HG03520 (cell line): ENCODE data around the gene ASF1B.

Source experiments
- ATAC-seq: cut with Tn5 transposase; IDR thresholded peaks from one replicate; pipeline ENCODE4 v1.9.1; 2021; ENCODE audit warnings: mild to moderate bottlenecking, moderate library complexity; ENCODE audit not compliant: unreplicated experiment

Gene ASF1B

DNA sequence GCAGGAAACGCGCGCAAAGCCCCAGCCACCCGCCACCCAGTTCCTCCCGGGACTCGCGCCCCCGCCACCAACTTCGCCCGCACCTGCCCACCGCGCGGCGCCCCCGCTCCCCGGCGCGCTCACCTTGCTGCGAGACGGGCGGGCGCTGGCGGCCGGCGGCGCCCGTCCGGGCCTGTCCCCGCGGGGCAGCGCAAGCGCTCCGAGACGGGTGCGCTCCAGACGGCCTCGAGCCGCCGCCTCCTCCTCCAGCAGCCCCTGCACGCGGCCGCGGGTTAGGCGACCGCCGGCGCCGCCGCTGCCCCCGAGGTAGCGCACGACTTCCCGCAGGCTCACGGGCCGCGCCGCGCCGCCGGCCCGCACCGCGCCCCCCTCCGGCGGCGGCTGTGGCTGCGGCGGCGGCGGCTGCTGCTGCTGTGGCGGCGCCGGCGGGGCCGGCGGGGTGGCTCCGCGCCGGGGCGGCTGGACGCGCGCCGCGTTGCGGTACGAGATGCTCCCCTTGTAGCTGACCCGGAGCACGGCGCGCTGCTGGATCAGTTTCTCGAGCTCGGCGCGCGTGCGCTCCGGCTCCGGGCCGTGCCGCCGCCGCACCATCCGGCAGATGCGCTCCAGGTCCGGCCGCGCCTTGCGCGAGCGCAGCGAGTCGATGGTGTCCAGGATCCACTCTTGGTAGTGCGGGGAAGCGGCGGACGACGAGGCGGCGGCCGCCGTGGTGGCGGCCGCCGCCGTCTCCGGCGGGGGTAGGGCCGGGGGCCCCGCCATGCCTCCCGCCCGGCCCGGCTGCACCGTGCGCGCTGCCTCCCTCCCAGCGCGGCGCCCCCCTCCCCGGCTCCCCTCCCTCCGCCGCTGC, 46.5 kb downstream of the ASF1B start:
- ATAC-seq = no peak

DNA sequence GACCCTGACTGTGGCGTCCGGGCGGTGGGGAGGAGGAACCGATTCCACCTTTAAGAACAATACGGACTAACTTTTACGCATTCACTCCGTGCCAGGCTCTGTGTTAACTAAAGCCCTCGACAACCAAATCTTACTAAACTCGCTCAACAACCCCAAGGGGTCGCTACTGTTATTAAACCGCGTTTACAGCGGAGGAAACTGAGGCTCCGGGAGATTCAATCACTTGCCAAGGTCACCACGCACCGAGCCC, 47.1 kb downstream of the ASF1B start:
- no peak for ATAC-seq

DNA sequence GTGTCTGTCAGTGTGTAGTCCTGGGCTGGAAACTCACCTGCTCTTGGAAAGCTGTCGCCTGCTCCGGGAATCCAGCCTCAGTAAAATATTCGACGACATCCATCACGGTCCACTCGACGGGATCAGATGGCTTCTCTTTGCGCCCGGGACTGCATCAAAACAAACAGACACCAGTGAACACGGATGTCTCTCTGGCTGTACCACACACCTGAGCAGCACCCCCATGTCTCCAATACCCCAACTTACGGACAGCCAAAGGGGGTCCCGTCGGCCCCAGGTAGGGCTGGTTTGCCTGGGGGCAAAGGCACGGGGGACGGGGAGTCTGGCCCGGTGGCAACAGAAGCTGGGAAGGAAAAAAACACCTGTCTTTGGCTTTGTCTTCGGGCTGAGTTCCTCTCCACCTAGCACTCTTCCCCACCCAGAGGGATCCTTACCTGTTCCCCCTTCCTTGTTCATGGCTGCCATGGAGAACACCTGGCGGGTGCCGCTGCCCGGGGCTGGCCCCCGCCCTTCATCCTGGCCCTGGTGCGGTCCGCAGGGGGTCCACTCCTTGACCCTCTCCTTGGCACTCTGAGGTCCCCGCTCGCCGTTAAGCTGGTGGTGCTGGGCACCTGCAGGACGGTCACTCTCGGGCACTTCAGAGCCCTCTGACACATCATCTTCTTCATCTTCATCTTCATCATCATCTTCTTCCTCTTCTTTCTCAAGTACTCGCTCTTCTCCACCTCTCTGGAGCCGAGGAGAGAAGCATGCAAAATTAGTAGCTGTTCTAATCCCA, 47.6 kb downstream of the ASF1B start:
- no peak for ATAC-seq

DNA sequence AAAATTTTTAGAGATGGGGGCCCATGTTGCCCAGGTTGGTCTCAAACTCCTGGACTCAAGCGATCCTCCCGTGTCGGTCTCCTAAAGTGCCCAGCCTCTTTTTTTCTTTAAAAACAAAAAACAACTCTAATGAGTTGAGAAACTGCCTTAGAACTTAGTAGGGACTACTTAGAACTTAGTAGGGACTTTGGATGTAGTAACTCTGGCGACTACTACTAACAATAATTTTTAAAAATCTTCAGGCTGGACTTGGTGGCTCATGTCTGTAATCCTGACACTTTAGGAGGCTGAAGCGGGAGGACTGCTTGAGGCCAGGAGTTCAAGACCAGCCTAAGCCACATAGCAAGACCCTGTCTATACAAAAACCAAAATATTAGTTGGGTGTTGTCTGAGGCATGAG, 50.3 kb downstream of the ASF1B start:
- no peak for ATAC-seq

DNA sequence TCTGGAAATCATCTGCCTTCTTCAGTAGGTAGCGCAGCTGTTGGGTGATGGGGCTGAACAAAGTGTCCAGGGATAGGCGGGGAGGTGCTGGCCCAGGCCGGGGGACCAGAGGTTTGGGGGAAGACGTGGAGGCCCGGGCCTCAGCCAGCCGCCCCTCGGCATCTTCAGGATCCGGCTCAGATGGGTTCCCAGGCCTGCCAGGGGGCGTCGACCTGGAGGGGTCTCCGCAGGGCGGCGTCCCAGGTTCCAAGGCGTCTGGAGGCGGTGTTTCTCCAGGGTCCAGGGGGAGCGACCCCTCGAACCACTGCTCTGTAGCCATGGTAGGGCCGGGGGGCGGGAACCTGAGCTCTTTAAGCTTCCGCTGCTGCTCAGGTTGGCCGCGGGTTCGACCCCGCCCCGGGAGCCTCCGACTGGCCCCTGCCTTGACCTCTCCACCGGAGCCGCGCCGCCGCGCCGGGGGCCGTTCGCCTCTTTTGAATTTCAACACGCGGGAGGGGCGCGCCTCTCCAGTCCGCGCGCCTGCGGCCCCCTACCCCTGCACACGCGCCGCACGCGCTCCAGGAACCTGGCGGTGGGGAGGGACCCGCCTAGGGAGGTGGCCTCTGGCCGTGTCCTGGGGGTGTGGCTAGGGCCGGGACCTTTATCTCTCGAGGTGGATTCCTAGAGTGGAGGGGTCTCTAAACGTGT, 50.9 kb downstream of the ASF1B start, which contains the start of gene C19orf67:
C19orf67 (minus strand) TSS at position 475 of the 687 bp plus-strand sequence; CDS start at position 319, 156 bp downstream.
- no peak for ATAC-seq

DNA sequence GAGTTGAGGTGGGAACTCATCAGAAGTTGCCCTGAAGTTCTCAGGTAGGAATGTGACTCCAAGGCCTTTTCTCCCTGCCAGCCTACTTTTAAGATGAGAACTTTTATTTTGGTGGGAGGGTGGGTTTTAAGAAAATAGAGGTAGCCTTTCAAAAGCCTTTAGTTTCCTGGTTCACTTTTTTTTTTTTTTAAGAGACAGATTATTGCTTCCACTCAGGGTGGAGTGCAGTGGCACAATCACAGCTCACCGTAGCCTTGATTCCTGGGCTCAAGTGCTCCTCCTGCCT, 53.8 kb downstream of the ASF1B start:
- no peak for ATAC-seq

DNA sequence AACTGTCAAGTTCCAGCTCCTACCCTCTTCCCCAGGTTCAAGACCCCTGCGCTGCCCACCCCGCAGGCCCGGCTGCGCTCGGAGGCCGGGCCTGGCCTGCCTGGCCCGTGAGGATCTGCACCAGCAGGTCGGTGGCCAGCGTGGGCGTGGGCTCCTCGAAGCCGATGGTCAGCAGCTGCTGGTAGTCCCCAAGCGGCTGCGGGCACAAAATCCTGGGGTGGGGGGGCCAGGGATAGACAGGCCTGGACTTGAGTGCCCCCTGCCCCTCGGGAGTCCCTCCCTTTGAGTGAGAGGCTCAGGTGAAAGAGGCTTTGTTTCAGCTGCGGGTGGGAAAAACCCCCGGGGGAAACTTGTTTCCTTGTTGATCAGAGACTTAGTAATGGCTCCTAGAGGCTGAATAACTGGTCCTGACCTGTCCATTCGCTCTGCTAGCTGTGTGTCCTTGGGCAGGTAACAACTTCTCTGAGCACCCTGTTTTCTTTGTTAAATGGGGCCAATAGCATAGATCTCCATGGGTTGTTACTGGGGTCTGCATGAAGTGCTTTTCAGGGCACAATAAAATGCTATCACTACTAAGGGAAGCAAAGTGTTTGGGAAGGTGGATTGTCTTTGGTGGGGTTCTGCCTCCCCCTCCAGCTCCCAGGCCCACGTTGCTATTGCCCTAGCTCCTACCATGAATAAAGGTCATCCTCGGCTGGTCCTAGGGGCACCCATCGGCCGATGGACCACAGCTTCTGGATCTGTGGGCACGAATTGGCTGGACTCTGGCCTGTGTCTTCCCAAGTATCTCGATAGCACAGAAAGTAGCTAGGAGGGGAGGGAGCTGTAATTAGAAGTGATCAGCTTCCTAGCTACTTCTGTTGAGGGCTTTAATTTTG, 54.4 kb downstream of the ASF1B start:
- no peak for ATAC-seq

DNA sequence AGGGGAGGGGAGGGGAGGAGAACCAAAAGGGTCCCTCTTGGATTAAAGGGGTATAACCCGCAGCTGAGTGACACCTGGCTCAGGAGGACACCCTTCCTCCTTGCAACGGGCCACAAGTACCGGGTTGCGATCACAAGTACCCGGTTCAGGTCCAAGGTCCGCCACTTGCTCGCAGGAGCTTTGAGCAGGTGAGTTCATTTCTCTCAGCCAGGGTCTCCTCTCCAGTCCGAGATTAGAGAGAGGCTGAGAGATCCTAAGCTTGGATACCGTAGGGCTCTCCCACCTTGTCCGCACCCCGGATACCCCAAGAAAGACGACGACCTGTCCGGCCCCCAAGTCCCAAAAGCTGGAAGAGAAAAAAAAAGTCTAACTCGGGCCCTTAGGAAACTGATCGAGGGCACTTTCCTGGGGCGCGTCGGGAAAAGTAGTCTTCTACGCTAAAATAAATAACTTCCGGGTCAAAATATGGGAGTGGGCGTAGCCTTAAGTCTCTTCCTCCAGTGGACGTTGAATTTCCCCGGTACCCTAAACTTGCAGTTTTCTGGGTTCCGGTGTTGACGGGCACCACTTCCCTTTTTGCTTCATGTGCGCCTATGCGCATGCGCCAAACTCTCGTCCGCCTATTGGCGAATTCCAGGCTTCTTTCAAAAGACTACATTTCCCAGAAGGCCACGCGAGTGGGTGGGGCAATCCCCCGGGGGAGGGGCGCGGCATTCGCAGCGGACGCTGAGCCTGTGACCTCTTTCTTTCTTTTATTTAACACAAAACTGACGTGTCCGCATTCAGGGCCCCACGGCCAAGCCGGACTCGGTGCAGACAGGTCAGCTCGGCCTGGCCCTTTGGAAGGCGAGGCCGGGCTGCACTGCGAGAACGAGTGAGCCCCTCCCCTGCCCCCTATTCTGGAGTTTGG, 55.2 kb downstream of the ASF1B start:
- ATAC-seq = peak; percentile 83

DNA sequence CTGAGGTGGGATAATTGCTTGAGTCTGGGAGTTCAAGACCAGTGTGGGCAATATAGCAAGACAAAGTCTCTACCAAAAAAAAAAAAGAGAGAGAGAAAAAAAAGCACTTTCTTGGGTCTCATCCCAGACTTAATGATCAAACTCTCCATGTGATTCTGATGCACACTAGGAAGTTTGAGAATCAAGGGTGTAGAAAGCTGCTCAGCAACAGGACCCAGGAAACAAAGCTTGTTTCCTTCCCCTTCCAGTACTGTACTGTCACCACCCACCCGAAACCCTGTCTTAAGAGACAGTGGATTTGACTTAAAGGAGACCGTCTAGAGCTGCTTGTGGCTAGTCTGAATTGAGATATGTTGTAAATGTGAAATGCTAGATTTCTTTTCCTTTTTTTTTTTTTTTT, 58.0 kb downstream of the ASF1B start:
- no peak for ATAC-seq

DNA sequence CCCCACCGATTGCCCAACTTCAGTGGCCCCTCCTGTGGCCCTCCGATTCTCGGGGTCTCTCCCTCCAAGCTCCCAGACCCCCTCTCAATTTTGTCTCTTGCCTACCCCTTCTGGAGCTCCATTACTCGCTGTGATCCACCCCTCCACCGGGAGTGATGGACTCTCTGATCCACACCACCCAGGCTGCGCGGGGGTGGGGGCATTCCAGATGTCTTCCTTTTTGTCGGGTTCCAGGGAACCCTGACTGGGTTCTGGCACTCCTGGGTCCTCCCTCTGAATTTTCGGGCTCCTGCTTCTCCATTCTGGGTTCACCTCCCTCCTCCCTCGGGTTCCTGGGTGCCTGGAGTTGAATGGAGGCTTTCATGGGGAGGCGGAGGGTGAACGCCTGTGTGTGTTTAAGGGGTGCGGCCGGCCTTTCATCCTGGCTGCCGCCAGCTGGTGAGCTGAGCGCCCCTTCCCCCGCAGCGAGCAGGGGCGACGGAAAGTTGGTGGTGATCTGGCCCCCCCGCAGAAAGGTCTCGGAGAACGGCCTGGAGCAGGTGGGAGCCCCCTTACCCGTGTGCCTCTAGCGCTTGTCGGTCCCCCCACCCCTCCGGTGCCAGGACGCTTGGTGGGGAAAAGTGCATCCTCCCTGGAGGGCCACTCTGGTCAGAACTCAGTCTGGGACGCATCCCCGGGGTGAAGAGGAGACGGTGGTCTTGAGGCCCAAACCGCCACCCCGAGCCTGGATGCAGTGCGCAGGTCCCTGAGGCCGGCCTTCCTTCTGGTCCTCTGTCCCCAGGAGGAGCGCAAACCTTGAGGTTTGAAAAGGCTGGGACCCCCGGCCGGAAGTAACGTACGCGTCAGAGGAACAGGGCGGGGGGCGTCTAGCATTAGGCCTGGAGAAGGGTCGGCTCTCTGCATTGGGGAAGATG, 62.2 kb downstream of the ASF1B start:
- no peak for ATAC-seq

DNA sequence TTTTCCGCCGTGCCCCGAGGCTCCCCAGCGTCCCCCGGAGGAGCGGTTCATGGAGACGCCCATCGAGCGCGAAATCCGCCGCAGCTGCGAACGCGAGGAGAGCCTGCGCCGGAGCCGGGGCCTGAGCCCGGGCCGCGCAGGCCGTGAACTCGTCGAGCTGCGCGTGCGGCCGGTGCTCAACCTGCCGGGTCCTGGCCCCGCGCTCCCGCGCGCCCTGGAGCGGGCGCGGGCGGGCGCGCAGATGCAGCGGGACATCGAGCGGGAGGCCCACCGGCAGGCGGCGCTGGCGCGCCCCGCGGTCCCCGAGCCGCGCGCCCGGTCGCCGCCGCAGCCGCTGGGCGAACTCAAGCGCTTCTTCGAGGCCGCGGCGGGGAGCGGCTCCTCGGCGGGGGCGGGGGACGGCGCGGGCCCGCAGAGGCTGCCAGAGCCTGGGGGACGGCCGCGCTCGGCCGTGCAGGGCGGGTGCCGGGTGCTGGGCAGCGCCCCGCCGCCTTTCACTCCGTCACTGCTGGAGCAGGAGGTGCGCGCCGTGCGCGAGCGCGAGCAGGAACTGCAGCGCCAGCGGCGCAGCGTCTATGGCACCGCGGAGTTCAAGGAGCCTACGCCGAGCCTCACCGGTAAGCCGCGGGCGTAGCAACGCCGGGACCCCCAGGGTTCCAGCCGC, 63.0 kb downstream of the ASF1B start:
- peak; percentile 58 for ATAC-seq

DNA sequence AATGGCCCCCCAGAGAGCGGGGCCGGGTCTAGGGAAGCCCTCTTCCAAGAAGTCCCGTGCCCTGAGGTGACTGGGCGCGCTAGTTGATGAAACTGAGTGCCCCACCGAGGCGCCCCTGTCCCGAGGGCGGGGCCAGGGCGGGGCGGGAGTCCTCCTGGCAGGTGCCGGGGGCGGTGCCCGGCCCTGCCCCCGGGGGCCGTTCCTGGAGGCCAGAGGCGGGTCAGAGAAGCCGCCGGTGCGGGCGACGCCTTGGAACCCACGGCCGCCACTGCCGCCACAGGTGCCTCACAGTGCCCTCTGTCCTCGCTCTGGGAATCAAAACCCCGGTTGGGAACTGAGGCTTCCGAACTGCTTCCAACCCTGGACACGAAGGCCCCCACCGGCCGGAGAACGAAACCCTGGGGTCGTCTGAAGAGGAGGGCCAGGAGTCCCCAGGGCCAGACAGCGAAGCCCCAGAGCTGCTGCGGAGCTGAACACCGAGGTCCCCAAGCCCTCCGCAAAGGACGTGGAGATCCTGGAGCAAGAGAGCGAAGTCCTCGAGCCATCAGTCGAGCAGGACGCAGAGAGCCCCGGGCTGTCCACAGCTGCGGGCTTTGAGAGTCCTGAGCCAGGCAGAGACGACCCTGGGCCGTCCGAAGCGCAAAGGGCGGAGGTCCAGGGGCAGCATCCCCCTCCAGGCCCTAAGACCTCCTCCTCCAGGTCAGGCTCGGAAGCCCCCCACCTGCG, 63.7 kb downstream of the ASF1B start, which contains the start of gene MISP3:
MISP3 (plus strand) TSS at position 252 of the 726 bp plus-strand sequence. CDS start 524 bp downstream, outside the sequence.
- ATAC-seq = peak; percentile 5

DNA sequence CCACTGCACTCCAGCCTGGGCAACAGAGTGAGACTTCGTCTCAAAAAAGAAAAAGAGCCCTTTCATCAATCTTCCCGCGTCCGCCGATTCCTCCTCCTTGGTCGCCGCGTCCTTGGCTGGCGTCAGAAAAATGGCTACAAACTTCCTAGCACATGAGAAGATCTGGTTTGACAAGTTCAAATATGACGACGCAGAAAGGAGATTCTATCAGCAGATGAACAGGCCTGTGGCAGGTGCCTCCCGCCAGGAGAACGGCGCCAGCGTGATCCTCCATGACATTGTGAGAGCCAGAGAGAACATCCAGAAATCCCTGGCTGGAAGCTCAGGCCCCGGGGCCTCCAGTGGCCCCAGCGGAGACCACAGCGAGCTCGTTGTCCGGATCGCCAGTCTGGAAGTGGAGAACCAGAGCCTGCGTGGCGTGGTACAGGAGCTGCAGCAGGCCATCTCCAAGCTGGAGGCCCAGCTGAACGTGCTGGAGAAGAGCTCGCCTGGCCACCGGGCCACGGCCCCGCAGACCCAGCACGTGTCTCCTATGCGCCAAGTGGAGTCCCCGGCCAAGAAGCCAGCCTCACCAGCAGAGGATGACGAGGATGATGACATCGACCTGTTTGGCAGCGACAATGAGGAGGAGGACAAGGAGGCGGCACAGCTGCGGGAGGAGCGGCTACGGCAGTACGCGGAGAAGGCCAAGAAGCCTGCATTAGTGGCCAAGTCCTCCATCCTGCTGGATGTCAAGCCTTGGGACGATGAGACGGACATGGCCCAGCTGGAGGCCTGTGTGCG, 65.9 kb downstream of the ASF1B start:
- no peak for ATAC-seq
